NCI-H526 (cell line): ENCODE data around the gene CRNKL1.

Experiments
- DNase-seq, 2 experiments: peaks; one replicate each; lab custom pipeline; 2025; lab: John Stamatoyannopoulos, UW

The CRNKL1 gene

GRCh38 chr20:20052074-20052970 lies at the start of gene CRNKL1, which contains the start of gene CFAP61:
Gene CRNKL1 (minus strand): TSS chr20:20052466. CDS start chr20:20052342, 124 bp downstream.
Gene CFAP61 (plus strand): TSS chr20:20052532. CDS start chr20:20056654, 4,122 bp downstream.
- DNase-seq, result peak; percentile 97 to 99

- no peak for DNase-seq
Measured at GRCh38 chr20:20100881-20101280, 48.6 kb upstream of the CRNKL1 start.

GRCh38 chr20:20096421-20096820 lies 44.2 kb upstream of the CRNKL1 start:
- DNase-seq, result no peak

- DNase-seq, result no peak
Measured at GRCh38 chr20:20095114-20095872, 43.0 kb upstream of the CRNKL1 start.

- no peak for DNase-seq
Measured at GRCh38 chr20:20094410-20094809, 42.1 kb upstream of the CRNKL1 start.

GRCh38 chr20:20092827-20093226 lies 40.6 kb upstream of the CRNKL1 start:
- no peak for DNase-seq

- DNase-seq, result no peak
Measured at GRCh38 chr20:20089939-20090338, 37.7 kb upstream of the CRNKL1 start.

- no peak for DNase-seq
Measured at GRCh38 chr20:20089018-20089417, 36.8 kb upstream of the CRNKL1 start.

GRCh38 chr20:20085812-20086211 lies 33.5 kb upstream of the CRNKL1 start:
- DNase-seq, result no peak

GRCh38 chr20:20085071-20085470 lies 32.8 kb upstream of the CRNKL1 start:
- no peak for DNase-seq

GRCh38 chr20:20084296-20084752 lies 32.1 kb upstream of the CRNKL1 start:
- no peak for DNase-seq

GRCh38 chr20:20083807-20084206 lies 31.5 kb upstream of the CRNKL1 start:
- DNase-seq, result peak; percentile 59 to 87

GRCh38 chr20:20079102-20079784 lies 27.0 kb upstream of the CRNKL1 start:
- peak; percentile 92 to 96 for DNase-seq

GRCh38 chr20:20078041-20078440 lies 25.8 kb upstream of the CRNKL1 start:
- peak; percentile 61 to 75 for DNase-seq

- DNase-seq, result no peak
Measured at GRCh38 chr20:20076297-20077065, 24.2 kb upstream of the CRNKL1 start.

GRCh38 chr20:20075032-20075431 lies 22.8 kb upstream of the CRNKL1 start:
- DNase-seq, result no peak

GRCh38 chr20:20073801-20074371 lies 21.6 kb upstream of the CRNKL1 start:
- DNase-seq, result no peak

- DNase-seq, result no peak
Measured at GRCh38 chr20:20070871-20071726, 18.8 kb upstream of the CRNKL1 start.

- no peak for DNase-seq
Measured at GRCh38 chr20:20065361-20065760, 13.1 kb upstream of the CRNKL1 start.
